ENCODE data around the gene DOCK8.

The DOCK8 gene

GRCh38 chr9:268616-269015 lies 54.0 kb downstream of the DOCK8 start:
- H3K27ac ChIP-seq, result no peak overlapping the region
- TF ChIP-seq, protein P1, sequence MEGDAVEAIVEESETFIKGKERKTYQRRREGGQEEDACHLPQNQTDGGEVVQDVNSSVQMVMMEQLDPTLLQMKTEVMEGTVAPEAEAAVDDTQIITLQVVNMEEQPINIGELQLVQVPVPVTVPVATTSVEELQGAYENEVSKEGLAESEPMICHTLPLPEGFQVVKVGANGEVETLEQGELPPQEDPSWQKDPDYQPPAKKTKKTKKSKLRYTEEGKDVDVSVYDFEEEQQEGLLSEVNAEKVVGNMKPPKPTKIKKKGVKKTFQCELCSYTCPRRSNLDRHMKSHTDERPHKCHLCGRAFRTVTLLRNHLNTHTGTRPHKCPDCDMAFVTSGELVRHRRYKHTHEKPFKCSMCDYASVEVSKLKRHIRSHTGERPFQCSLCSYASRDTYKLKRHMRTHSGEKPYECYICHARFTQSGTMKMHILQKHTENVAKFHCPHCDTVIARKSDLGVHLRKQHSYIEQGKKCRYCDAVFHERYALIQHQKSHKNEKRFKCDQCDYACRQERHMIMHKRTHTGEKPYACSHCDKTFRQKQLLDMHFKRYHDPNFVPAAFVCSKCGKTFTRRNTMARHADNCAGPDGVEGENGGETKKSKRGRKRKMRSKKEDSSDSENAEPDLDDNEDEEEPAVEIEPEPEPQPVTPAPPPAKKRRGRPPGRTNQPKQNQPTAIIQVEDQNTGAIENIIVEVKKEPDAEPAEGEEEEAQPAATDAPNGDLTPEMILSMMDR (conservative IDR thresholded peaks at IDR 0.05), result no peak
- TF ChIP-seq ZFX (IDR thresholded peaks at IDR 0.05), result no peak

DNA sequence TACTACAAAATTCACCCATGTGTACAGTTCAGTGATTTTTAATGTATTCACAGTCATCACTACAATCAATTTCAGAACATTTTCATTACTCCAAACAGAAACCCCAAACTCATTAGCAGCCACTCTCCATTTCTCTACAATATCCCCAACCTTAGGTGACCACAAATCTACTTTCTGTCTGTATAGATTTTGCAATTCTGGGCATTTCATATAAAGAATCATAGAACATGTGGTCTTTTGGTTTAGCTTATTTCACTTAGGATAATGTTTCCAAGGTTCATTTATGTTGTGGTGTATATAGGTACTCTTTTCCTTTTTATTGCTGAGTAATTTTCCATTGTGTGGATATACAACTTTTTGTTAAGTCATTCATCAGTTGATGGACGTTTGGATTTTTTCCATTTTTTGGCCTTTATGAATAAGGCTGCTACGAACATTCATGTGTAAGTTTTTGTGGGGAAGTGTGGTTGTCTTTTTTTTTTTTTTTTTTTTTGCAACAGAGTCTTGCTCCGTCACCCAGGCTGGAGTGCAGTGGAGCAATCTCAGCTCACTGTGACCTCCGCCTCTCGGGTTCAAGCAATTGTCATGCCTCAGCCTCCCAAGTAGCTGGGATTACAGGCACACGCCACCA lies 54.5 kb downstream of the DOCK8 start:
- TF ChIP-seq ZFX (IDR thresholded peaks at IDR 0.05), result no peak
- TF ChIP-seq, protein P1 (conservative IDR thresholded peaks at IDR 0.05), result no peak
- H3K27ac ChIP-seq, result no peak overlapping the region

DNA sequence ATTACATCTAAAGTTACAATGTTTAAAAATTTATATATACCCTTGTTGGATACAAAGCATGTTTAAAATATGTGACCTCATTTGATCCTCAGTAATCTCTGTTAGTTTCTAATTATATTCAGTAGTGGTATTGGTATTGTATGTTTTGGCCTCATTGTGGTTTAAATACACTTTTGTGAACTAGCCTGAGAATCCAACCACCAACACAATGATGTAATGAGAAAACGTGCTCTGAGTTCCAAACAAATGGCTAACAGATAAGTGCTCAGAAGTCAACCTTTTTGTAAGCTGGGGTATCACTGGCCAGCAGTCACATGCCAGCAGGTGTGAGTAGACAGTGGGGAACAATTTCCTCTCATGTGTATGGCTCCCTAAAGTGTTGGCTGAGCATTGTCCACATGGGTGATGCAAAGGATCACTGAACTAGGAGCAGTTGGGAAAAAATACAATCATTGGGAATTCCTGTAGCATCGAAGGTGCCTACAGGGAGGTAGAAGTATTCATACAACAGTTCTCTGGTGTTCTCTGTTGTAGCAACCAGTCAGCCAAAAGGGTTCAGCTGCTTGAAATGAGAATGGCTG lies 56.1 kb downstream of the DOCK8 start:
- TF ChIP-seq, protein P1 (conservative IDR thresholded peaks at IDR 0.05), result no peak
- TF ChIP-seq ZFX (IDR thresholded peaks at IDR 0.05), result no peak
- no peak overlapping the region for H3K27ac ChIP-seq

- TF ChIP-seq, protein P1 (conservative IDR thresholded peaks at IDR 0.05), result no peak
- no peak for TF ChIP-seq ZFX (IDR thresholded peaks at IDR 0.05)
- H3K27ac ChIP-seq, result no peak overlapping the region
Measured at GRCh38 chr9:272251-273213, 57.9 kb downstream of the DOCK8 start.

GRCh38 chr9:274406-274805 lies 59.7 kb downstream of the DOCK8 start:
- TF ChIP-seq, protein P1 (conservative IDR thresholded peaks at IDR 0.05), result no peak
- TF ChIP-seq ZFX (IDR thresholded peaks at IDR 0.05), result no peak
- no peak overlapping the region for H3K27ac ChIP-seq

GRCh38 chr9:277601-278295 lies 63.1 kb downstream of the DOCK8 start:
- TF ChIP-seq ZFX (IDR thresholded peaks at IDR 0.05), result no peak
- TF ChIP-seq, protein P1 (conservative IDR thresholded peaks at IDR 0.05), result no peak
- no peak overlapping the region for H3K27ac ChIP-seq

Data from C4-2B (cell line).